Peyer's patch (tissue), 4 donors: ENCODE data around the gene NCAPG.

Source experiments
- POLR2A ChIP-seq, 2 donors: fragments of 450-650 bp; IDR thresholded peaks; one replicate each; pipeline ENCODE4 v1.5.1; 2017; ENCODE audit warnings: antibody characterized with exemption in 2 of 2, mild to moderate bottlenecking in 2 of 2, moderate library complexity in 2 of 2
- TF ChIP-seq, protein P1 (sequence below), 6 experiments: fragments of 450-650 bp in 4 of 6; fragments of 200-600 bp in 2 of 6; sonication (generic) in 1 of 6; IDR thresholded peaks; one replicate each; pipeline ENCODE4 v1.5.1; 2017 to 2019; ENCODE audit warnings: antibody characterized with exemption in 6 of 6, mild to moderate bottlenecking in 3 of 6, moderate library complexity in 1 of 6

DNA sequence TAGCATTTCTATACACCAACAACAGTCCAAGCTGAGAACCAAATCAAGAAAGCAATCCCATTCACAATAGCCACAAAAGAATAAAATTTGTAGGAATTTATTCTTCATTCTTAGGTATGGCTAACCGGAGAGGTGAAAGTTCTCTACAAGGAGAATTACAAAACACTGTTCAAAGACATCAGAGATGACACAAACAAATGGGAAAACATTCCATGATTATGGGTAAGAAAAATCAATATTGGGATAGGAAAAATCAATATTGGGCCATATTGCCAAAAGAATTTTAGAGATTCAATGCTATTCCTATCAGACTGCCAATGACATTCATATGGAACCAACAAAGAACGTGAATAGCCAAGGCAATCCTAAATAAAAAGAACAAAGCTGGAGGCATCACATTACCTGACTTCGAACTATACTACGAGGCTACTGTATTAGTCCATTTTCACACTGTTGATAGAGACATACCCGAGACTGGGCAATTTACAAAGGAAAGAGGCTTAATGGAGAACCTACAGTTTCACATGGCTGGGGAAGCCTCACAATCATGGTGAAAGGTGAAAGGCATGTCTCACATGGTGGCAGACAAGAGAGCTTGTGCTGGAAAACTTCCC is 49.1 kb downstream of the NCAPG start:
- TF ChIP-seq, protein P1, sequence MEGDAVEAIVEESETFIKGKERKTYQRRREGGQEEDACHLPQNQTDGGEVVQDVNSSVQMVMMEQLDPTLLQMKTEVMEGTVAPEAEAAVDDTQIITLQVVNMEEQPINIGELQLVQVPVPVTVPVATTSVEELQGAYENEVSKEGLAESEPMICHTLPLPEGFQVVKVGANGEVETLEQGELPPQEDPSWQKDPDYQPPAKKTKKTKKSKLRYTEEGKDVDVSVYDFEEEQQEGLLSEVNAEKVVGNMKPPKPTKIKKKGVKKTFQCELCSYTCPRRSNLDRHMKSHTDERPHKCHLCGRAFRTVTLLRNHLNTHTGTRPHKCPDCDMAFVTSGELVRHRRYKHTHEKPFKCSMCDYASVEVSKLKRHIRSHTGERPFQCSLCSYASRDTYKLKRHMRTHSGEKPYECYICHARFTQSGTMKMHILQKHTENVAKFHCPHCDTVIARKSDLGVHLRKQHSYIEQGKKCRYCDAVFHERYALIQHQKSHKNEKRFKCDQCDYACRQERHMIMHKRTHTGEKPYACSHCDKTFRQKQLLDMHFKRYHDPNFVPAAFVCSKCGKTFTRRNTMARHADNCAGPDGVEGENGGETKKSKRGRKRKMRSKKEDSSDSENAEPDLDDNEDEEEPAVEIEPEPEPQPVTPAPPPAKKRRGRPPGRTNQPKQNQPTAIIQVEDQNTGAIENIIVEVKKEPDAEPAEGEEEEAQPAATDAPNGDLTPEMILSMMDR (IDR thresholded peaks at IDR 0.05), result no peak
- no peak for TF ChIP-seq POLR2A (IDR thresholded peaks at IDR 0.05)
